Chondrocyte (in vitro differentiated cells): Measurements from ENCODE around the gene VAV2. TPM values are rescaled to one million over a fixed set of nuclear protein-coding genes. Genes with fewer than 3 reads are reported as not detected.

ENCODE experiments used
- DNase-seq: peaks from one replicate; pipeline ENCODE4 v3.0.0; 2021; ENCODE audit warnings: mixed read lengths, low spot score
- H3K27ac Mint-ChIP-seq: one replicate; pipeline ENCODE4 v1.8.0; 2021; ENCODE audit warnings: mild to moderate bottlenecking, moderate library complexity, mixed read lengths; ENCODE audit not compliant: unreplicated experiment
- H3K27me3 Mint-ChIP-seq: 2 replicates; pipeline ENCODE4 v1.8.0; 2021; ENCODE audit warnings: low read depth, mixed read lengths
- H3K36me3 Mint-ChIP-seq: 2 replicates; pipeline ENCODE4 v1.8.0; 2021; ENCODE audit warnings: low read depth, mixed read lengths
- H3K4me1 Mint-ChIP-seq: 2 replicates; pipeline ENCODE4 v1.8.0; 2021; ENCODE audit warnings: low read depth, mild to moderate bottlenecking, mixed read lengths
- H3K4me3 Mint-ChIP-seq: one replicate; pipeline ENCODE4 v1.8.0; 2021; ENCODE audit warnings: mild to moderate bottlenecking, moderate library complexity, mixed read lengths; ENCODE audit not compliant: unreplicated experiment
- H3K9me3 Mint-ChIP-seq: 2 replicates; pipeline ENCODE4 v1.8.0; 2021; ENCODE audit warnings: low read depth, mixed read lengths
- CTCF ChIP-seq: fragments of 200-600 bp; sonication (generic); IDR thresholded peaks from 2 replicates; pipeline ENCODE4 v1.5.0; 2021; ENCODE audit warnings: antibody characterized with exemption, mild to moderate bottlenecking, moderate library complexity
- total RNA-seq: library from RNA; stranded (reverse); gene quantifications from 3 replicates; pipeline ENCODE4 v1.2.1, GENCODE V29; 2021

VAV2 gene
- total RNA-seq, 1 donor from 2014 or later = 17.7 TPM

- Mint-ChIP-seq H3K4me1 (peaks cover 33% of the 10 kb centered on the region), H3K27ac (no peak overlapping the region), H3K9me3 (no peaks in the 10 kb centered on the region), H3K36me3 (no peaks in the 10 kb centered on the region), H3K27me3 (no peaks in the 10 kb centered on the region), H3K4me3 (no peak overlapping the region)
- peak; percentile 90 for DNase-seq
- peak; percentile 97 for TF ChIP-seq CTCF
Measured at GRCh38 chr9:133994353-133995011, 2.4 kb upstream of the VAV2 start.

GRCh38 chr9:133993635-133994253 lies 1.6 kb upstream of the VAV2 start:
- DNase-seq = peak; percentile 65
- no peaks in the 10 kb centered on the region for H3K36me3 Mint-ChIP-seq
- H3K4me1 Mint-ChIP-seq = peaks cover 30% of the 10 kb centered on the region
- no peaks in the 10 kb centered on the region for H3K9me3 Mint-ChIP-seq
- peak overlapping the region; percentile 70 for H3K4me3 Mint-ChIP-seq
- TF ChIP-seq CTCF = no peak
- no peaks in the 10 kb centered on the region for H3K27me3 Mint-ChIP-seq
- peak overlapping the region; percentile 63 for H3K27ac Mint-ChIP-seq

GRCh38 chr9:133992780-133993634 lies 883 bp upstream of the VAV2 start:
- Mint-ChIP-seq H3K36me3 (no peaks in the 10 kb centered on the region), H3K27ac (peak overlapping the region; percentile 63), H3K27me3 (no peaks in the 10 kb centered on the region), H3K9me3 (no peaks in the 10 kb centered on the region), H3K4me1 (peaks cover 34% of the 10 kb centered on the region), H3K4me3 (peak overlapping the region; percentile 70)
- peak; percentile 82 for TF ChIP-seq CTCF
- peak; percentile 92 for DNase-seq

- Mint-ChIP-seq H3K4me1 (peaks cover 34% of the 10 kb centered on the region), H3K27ac (peak overlapping the region; percentile 90), H3K27me3 (no peaks in the 10 kb centered on the region), H3K36me3 (no peaks in the 10 kb centered on the region), H3K4me3 (peak overlapping the region; percentile 87), H3K9me3 (no peaks in the 10 kb centered on the region)
- DNase-seq = peak; percentile 70
- no peak for TF ChIP-seq CTCF
Measured at GRCh38 chr9:133991214-133991921, 756 bp downstream of the VAV2 start.
